Neural crest cell (in vitro differentiated cells): ENCODE data around the gene FAXC. TPM values are rescaled to one million over a fixed set of nuclear protein-coding genes. Genes with fewer than 3 reads are reported as not detected.

Experiments
- DNase-seq: peaks from one replicate; pipeline ENCODE4 v3.0.0; 2021; ENCODE audit warnings: low read depth, mixed read lengths, low spot score
- H3K27ac Mint-ChIP-seq: one replicate; pipeline ENCODE4 v1.8.0; 2021; ENCODE audit warnings: mild to moderate bottlenecking, mixed read lengths; ENCODE audit not compliant: unreplicated experiment
- H3K27me3 Mint-ChIP-seq: 2 replicates; pipeline ENCODE4 v1.8.0; 2021; ENCODE audit warnings: low read depth, mild to moderate bottlenecking, mixed read lengths
- H3K36me3 Mint-ChIP-seq: 2 replicates; pipeline ENCODE4 v1.8.0; 2021; ENCODE audit warnings: low read depth, mild to moderate bottlenecking, mixed read lengths
- H3K4me1 Mint-ChIP-seq: 2 replicates; pipeline ENCODE4 v1.8.0; 2021; ENCODE audit warnings: mixed read lengths
- H3K4me3 Mint-ChIP-seq: one replicate; pipeline ENCODE4 v1.8.0; 2021; ENCODE audit warnings: mild to moderate bottlenecking, mixed read lengths
- H3K9me3 Mint-ChIP-seq: 2 replicates; pipeline ENCODE4 v1.8.0; 2021; ENCODE audit warnings: mixed read lengths
- CTCF ChIP-seq: fragments of 200-600 bp; sonication (generic); conservative IDR thresholded peaks from 2 replicates; pipeline ENCODE4 v1.5.0; 2021; ENCODE audit warnings: antibody characterized with exemption, mild to moderate bottlenecking
- total RNA-seq: library from RNA; stranded (reverse); gene quantifications from 2 replicates; pipeline ENCODE4 v1.2.1, GENCODE V29; 2021

Gene FAXC
- total RNA-seq, 1 donor from 2014 or later = 26.7 TPM

- no peaks in the 10 kb centered on the region for H3K4me1 Mint-ChIP-seq
- H3K27ac Mint-ChIP-seq = no peak overlapping the region
- TF ChIP-seq CTCF = no peak
- H3K9me3 Mint-ChIP-seq = no peaks in the 10 kb centered on the region
- peaks cover 14% of the 10 kb centered on the region for H3K36me3 Mint-ChIP-seq
- H3K4me3 Mint-ChIP-seq = no peak overlapping the region
- no peaks in the 10 kb centered on the region for H3K27me3 Mint-ChIP-seq
- no peak for DNase-seq
Measured at GRCh38 chr6:99288668-99289067, 60.8 kb downstream of the FAXC start.

- DNase-seq = no peak
- Mint-ChIP-seq H3K4me1 (no peaks in the 10 kb centered on the region), H3K27me3 (no peaks in the 10 kb centered on the region), H3K4me3 (no peak overlapping the region), H3K9me3 (no peaks in the 10 kb centered on the region), H3K27ac (no peak overlapping the region), H3K36me3 (peaks cover 10% of the 10 kb centered on the region)
- TF ChIP-seq CTCF = no peak
Measured at GRCh38 chr6:99287523-99287922, 62.0 kb downstream of the FAXC start.

- H3K27ac Mint-ChIP-seq = no peak overlapping the region
- H3K9me3 Mint-ChIP-seq = no peaks in the 10 kb centered on the region
- peaks cover 10% of the 10 kb centered on the region for H3K36me3 Mint-ChIP-seq
- H3K27me3 Mint-ChIP-seq = no peaks in the 10 kb centered on the region
- no peaks in the 10 kb centered on the region for H3K4me1 Mint-ChIP-seq
- no peak for DNase-seq
- TF ChIP-seq CTCF = no peak
- H3K4me3 Mint-ChIP-seq = no peak overlapping the region
Measured at GRCh38 chr6:99285881-99286280, 63.6 kb downstream of the FAXC start.

GRCh38 chr6:99282479-99283062, 66.9 kb downstream of the FAXC start:
- no peak overlapping the region for H3K27ac Mint-ChIP-seq
- no peaks in the 10 kb centered on the region for H3K9me3 Mint-ChIP-seq
- TF ChIP-seq CTCF = peak; percentile 67
- no peaks in the 10 kb centered on the region for H3K4me1 Mint-ChIP-seq
- H3K27me3 Mint-ChIP-seq = no peaks in the 10 kb centered on the region
- H3K4me3 Mint-ChIP-seq = no peak overlapping the region
- peaks cover 3% of the 10 kb centered on the region for H3K36me3 Mint-ChIP-seq
- no peak for DNase-seq

GRCh38 chr6:99276747-99277146, 72.7 kb downstream of the FAXC start:
- no peaks in the 10 kb centered on the region for H3K9me3 Mint-ChIP-seq
- no peak overlapping the region for H3K4me3 Mint-ChIP-seq
- H3K36me3 Mint-ChIP-seq = peaks cover 3% of the 10 kb centered on the region
- no peak overlapping the region for H3K27ac Mint-ChIP-seq
- TF ChIP-seq CTCF = no peak
- DNase-seq = no peak
- H3K27me3 Mint-ChIP-seq = no peaks in the 10 kb centered on the region
- no peaks in the 10 kb centered on the region for H3K4me1 Mint-ChIP-seq
